PC-3 (cell line): Measurements from ENCODE around the gene HOXA6. TPM values are rescaled to one million over a fixed set of nuclear protein-coding genes. Genes with fewer than 3 reads are reported as not detected.

Source experiments
- ATAC-seq: fragments of 200-7000 bp; cut with Tn5 transposase; 2 replicates; pipeline ENCODE4 v1.9.1; 2020; ENCODE audit warnings: mild to moderate bottlenecking, moderate library complexity
- BruUV-seq: library from RNA; stranded (reverse); fragments of 400-500 nt; replicated peaks from 2 replicates; lab custom pipeline; 2021; lab: Mats Ljungman, UMichigan
- CTCF ChIA-PET: fragments of 300-600 bp; sonication (Branson Sonifier 250); formaldehyde crosslinking; loops from one replicate; lab custom pipeline; 2022; ENCODE audit warnings: antibody characterized with exemption; lab: Charles Lee
- POLR2A ChIA-PET: fragments of 300-600 bp; sonication (Branson Sonifier 250); formaldehyde crosslinking; loops from one replicate; lab custom pipeline; 2022; ENCODE audit warnings: antibody characterized with exemption; ENCODE audit not compliant: unreplicated experiment; lab: Charles Lee
- DNase-seq: peaks from one replicate; pipeline ENCODE4 v3.0.0-alpha.2; 2015
- H2AFZ ChIP-seq: fragments of 300-600 bp; sonication (generic); 2 replicates; pipeline ENCODE4 v1.6.0; 2016; ENCODE audit warnings: antibody characterized with exemption, low read length
- H3F3A ChIP-seq: fragments of 300-600 bp; sonication (generic); one replicate; pipeline ENCODE4 v1.6.0; 2017; ENCODE audit warnings: antibody characterized with exemption, low read length, control low read depth, mild to moderate bottlenecking; ENCODE audit not compliant: unreplicated experiment
- H3K27ac ChIP-seq: fragments of 300-600 bp; sonication (generic); 2 replicates; pipeline ENCODE4 v1.5.1; 2016; ENCODE audit warnings: mild to moderate bottlenecking, low read length
- H3K27me3 ChIP-seq: fragments of 300-600 bp; sonication (generic); 2 replicates; pipeline ENCODE4 v1.6.1; 2016; ENCODE audit warnings: low read length, mixed read lengths
- H3K36me3 ChIP-seq: fragments of 300-600 bp; sonication (generic); 2 replicates; pipeline ENCODE4 v1.6.1; 2016; ENCODE audit warnings: low read depth, mixed run types, low read length, mixed read lengths
- H3K4me1 ChIP-seq: fragments of 300-600 bp; sonication (generic); 2 replicates; pipeline ENCODE4 v1.5.1; 2016; ENCODE audit warnings: low read length; ENCODE audit not compliant: insufficient read depth
- H3K4me2 ChIP-seq: fragments of 300-600 bp; sonication (generic); 2 replicates; pipeline ENCODE4 v1.6.0; 2016; ENCODE audit warnings: low read length
- H3K4me3 ChIP-seq: fragments of 300-600 bp; sonication (generic); 2 replicates; pipeline ENCODE4 v1.5.1; 2016; ENCODE audit warnings: mild to moderate bottlenecking, low read length, mixed read lengths
- H3K79me2 ChIP-seq: fragments of 300-600 bp; sonication (generic); 2 replicates; pipeline ENCODE4 v1.6.1; 2017; ENCODE audit warnings: low read length, mixed read lengths
- H3K9ac ChIP-seq: fragments of 300-600 bp; sonication (generic); 2 replicates; pipeline ENCODE4 v1.6.0; 2016; ENCODE audit warnings: mild to moderate bottlenecking, low read length
- H3K9me2 ChIP-seq: fragments of 300-600 bp; sonication (generic); replicated peaks from 2 replicates; pipeline ENCODE4 v1.6.1; 2016; ENCODE audit warnings: mixed run types, low read length, mixed read lengths
- H3K9me3 ChIP-seq: fragments of 300-600 bp; sonication (generic); 2 replicates; pipeline ENCODE4 v1.6.1; 2016; ENCODE audit warnings: low read length, mixed read lengths
- H4K20me1 ChIP-seq: fragments of 300-600 bp; sonication (generic); 2 replicates; pipeline ENCODE4 v1.6.1; 2016; ENCODE audit warnings: low read length, mixed read lengths
- CTCF ChIP-seq: fragments of 300-600 bp; sonication (generic); conservative IDR thresholded peaks from 2 replicates; pipeline ENCODE4 v1.5.1; 2017; ENCODE audit warnings: antibody characterized with exemption, low read depth, mild to moderate bottlenecking, low read length
- EZH2 ChIP-seq: fragments of 300-600 bp; sonication (generic); IDR thresholded peaks from one replicate; pipeline ENCODE4 v1.6.1; 2017; ENCODE audit warnings: antibody characterized with exemption, mild to moderate bottlenecking, low read length; ENCODE audit not compliant: unreplicated experiment
- EZH2phosphoT487 ChIP-seq: fragments of 300-600 bp; sonication (generic); IDR thresholded peaks from 2 replicates; pipeline ENCODE4 v1.6.1; 2018; ENCODE audit warnings: mild to moderate bottlenecking, antibody characterized with exemption, low read length, borderline replicate concordance
- intact Hi-C: fragments of 100-400 bp; cut with micrococcal nuclease; formaldehyde crosslinking; loops from 2 replicates; pipeline ENCODE4 v1.9.0; 2023
- total RNA-seq: library from RNA; depleted of rRNA; stranded (reverse); fragments of >200 nt; gene quantifications from 2 replicates; pipeline ENCODE4 v1.2.3, GENCODE V29; 2014

Gene HOXA6
- total RNA-seq, 1 experiment from 2014 or later: 8.3 TPM

- Histone ChIP-seq H3K36me3 (no peaks in the 10 kb centered on the region), H3K4me1 (peaks cover 36% of the 10 kb centered on the region), H3K79me2 (peaks cover 99% of the 10 kb centered on the region), H4K20me1 (no peaks in the 10 kb centered on the region), H3K9ac (peak overlapping the region; percentile 97), H2AFZ (no peak overlapping the region), H3K9me3 (no peaks in the 10 kb centered on the region), H3K4me3 (peak overlapping the region; percentile 91), H3K27me3 (no peaks in the 10 kb centered on the region), H3K9me2 (no peaks in the 10 kb centered on the region), H3K27ac (peak overlapping the region; percentile 97), H3F3A (no peaks in the 10 kb centered on the region), H3K4me2 (peak overlapping the region; percentile 99)
- intact Hi-C loops: no loop called here
- TF ChIP-seq EZH2phosphoT487 (no peak), EZH2 (no peak), CTCF (no peak)
- no TSS peak for BruUV-seq
- ATAC-seq (no peak), DNase-seq (no peak)
- POLR2A ChIA-PET: interaction anchor here (0.5 kb wide), 1 partner anchor 1264 kb away, joined by 3 read pairs; no protein-coding TSS in a partner anchor
- CTCF ChIA-PET: interaction anchor here (0.6 to 0.7 kb wide), 2 partner anchors 9 to 846 kb away, joined by 3 to 4 read pairs; no protein-coding TSS in a partner anchor
These were observed 34.3 kb upstream of the HOXA6 start for GRCh38 chr7:27181795-27182275.

- Histone ChIP-seq H3K36me3 (no peaks in the 10 kb centered on the region), H3K9me3 (no peaks in the 10 kb centered on the region), H3K9me2 (no peaks in the 10 kb centered on the region), H2AFZ (peak overlapping the region; percentile 55), H3K27me3 (no peaks in the 10 kb centered on the region), H3F3A (no peaks in the 10 kb centered on the region), H4K20me1 (no peaks in the 10 kb centered on the region), H3K9ac (peak overlapping the region; percentile 90), H3K27ac (peak overlapping the region; percentile 97), H3K79me2 (peaks cover 99% of the 10 kb centered on the region), H3K4me1 (peaks cover 37% of the 10 kb centered on the region), H3K4me2 (peak overlapping the region; percentile 93), H3K4me3 (peak overlapping the region; percentile 84)
- TF ChIP-seq EZH2: no peak
- TF ChIP-seq CTCF: no peak
- TF ChIP-seq EZH2phosphoT487: no peak
- BruUV-seq: no TSS peak
- ChIA-PET POLR2A (interaction anchor here (0.6 to 0.7 kb wide), 5 partner anchors 9 to 976 kb away, joined by 3 to 4 read pairs (median 3); no protein-coding TSS in a partner anchor), CTCF (interaction anchor here (0.6 to 1.3 kb wide), 6 partner anchors 8 to 29 kb away, joined by 3 to 11 read pairs (median 4); partner anchors contain the start of gene HOXA13)
- no peak for ATAC-seq
- no peak for DNase-seq
- intact Hi-C loops: loop anchor here (1.0 kb wide), 1 partner anchor 11 kb away; no protein-coding TSS in a partner anchor
These were observed 33.2 kb upstream of the HOXA6 start for GRCh38 chr7:27180431-27181420.
